Ascending aorta (tissue), 2 donors: Measurements from ENCODE around the gene CETN2. TPM values are rescaled to one million over a fixed set of nuclear protein-coding genes. Genes with fewer than 3 reads are reported as not detected.

ENCODE experiments used
- DNase-seq, 2 donors: peaks; one replicate each; pipeline ENCODE4 v3.0.0-alpha.2; 2019; ENCODE audit warnings: low spot score in 2 of 2
- H3K27ac ChIP-seq, 2 donors: fragments of 200-600 bp; sonication (generic); one replicate each; pipeline ENCODE4 v1.5.1; 2016 to 2017; ENCODE audit warnings: mild to moderate bottlenecking in 1 of 2
- H3K27me3 ChIP-seq: fragments of 200-600 bp; sonication (generic); one replicate; pipeline ENCODE4 v1.5.1; 2017
- H3K36me3 ChIP-seq, 2 donors: fragments of 200-600 bp; sonication (generic); one replicate each; pipeline ENCODE4 v1.5.1; 2016
- H3K4me1 ChIP-seq, 2 donors: fragments of 200-600 bp; sonication (generic); one replicate each; pipeline ENCODE4 v1.5.1; 2016 to 2017; ENCODE audit warnings: mild to moderate bottlenecking in 1 of 2
- H3K4me3 ChIP-seq, 2 donors: fragments of 200-600 bp; sonication (generic); one replicate each; pipeline ENCODE4 v1.5.1; 2016 to 2017; ENCODE audit warnings: mild to moderate bottlenecking in 1 of 2
- H3K9me3 ChIP-seq, 2 donors: fragments of 200-600 bp; sonication (generic); one replicate each; pipeline ENCODE4 v1.5.1; 2016
- CTCF ChIP-seq, 3 experiments: fragments of 200-600 bp in 2 of 3; fragments of 450-650 bp in 1 of 3; sonication (generic) in 2 of 3; IDR thresholded peaks; one replicate each; pipeline ENCODE4 v1.5.1; 2016 to 2019; ENCODE audit warnings: antibody characterized with exemption in 3 of 3, mild to moderate bottlenecking in 1 of 3, moderate library complexity in 1 of 3
- intact Hi-C: fragments of 100-400 bp; cut with DNase I; formaldehyde crosslinking; loops from one replicate; pipeline ENCODE4 v1.15.1; 2023
- total RNA-seq: library from RNA; depleted of rRNA; stranded (reverse); fragments of >200 nt; gene quantifications from one replicate; pipeline ENCODE4 v1.1.0, GENCODE V29; 2016

CETN2 gene
- total RNA-seq, 1 donor from 2014 or later, result 7.8 TPM

DNA sequence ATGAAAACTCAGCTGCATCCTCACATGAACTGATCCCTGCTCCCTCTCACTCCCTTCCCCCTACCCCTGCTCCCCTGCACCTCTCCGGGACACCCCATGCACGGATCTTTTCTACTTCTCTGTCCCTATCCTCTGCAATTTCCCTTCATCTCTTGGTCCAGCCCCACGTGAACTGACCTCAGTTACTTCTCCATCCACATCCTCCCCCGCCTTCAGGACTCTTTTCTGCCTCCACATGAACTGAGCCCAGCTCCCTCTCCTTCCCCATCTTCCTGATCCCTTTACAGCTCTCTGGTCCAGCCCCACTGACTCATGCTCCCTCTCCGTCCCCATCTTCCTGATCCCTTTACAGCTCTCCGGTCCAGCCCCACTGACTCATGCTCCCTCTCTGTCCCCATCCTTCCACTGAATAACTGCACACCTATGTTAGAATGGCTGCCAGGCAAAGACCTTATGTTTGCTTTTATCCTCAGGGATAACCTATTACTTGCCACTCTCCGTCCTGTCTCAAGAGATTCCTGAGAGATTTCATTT, 5.6 kb downstream of the CETN2 start:
- H3K9me3 ChIP-seq, result no peaks in the 10 kb centered on the region
- TF ChIP-seq CTCF (IDR thresholded peaks at IDR 0.05), result no peak
- H3K36me3 ChIP-seq, result peaks cover 0 to 8% of the 10 kb centered on the region in 2 donors
- H3K27ac ChIP-seq, result no peak overlapping the region
- no peaks in the 10 kb centered on the region for H3K4me1 ChIP-seq
- intact Hi-C loops, result no loop called here
- no peak overlapping the region for H3K4me3 ChIP-seq
- no peaks in the 10 kb centered on the region for H3K27me3 ChIP-seq
- DNase-seq, result no peak

DNA sequence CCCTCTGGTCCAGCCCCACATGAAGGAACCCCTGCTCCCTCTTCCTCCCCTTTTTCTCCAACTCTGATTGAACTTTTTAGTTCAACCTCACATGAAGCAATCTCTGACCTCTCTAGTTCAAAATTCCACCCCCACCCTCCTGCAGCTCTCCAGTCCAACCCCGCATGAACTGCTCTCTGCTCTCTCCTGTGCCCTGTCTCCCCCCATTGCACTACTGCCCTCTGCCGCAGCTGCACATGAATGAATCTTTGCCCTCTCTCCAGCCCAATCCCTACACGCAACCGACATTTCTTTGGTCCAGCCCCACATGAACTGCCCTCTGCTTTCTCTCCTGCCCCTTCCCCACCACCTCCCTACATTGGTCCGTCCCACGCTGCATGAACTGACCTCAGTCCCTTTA, 6.9 kb downstream of the CETN2 start:
- DNase-seq, result no peak
- Histone ChIP-seq H3K27me3 (no peaks in the 10 kb centered on the region), H3K4me3 (no peak overlapping the region), H3K4me1 (no peaks in the 10 kb centered on the region), H3K27ac (no peak overlapping the region), H3K36me3 (peaks cover 0 to 8% of the 10 kb centered on the region in 2 donors), H3K9me3 (no peaks in the 10 kb centered on the region)
- intact Hi-C loops, result no loop called here
- no peak for TF ChIP-seq CTCF (IDR thresholded peaks at IDR 0.05)

GRCh38 chrX:152822383-152823086, 8.0 kb downstream of the CETN2 start:
- intact Hi-C loops, result no loop called here
- Histone ChIP-seq H3K9me3 (no peaks in the 10 kb centered on the region), H3K36me3 (no peaks in the 10 kb centered on the region), H3K27ac (no peak overlapping the region), H3K4me1 (no peaks in the 10 kb centered on the region), H3K27me3 (no peaks in the 10 kb centered on the region), H3K4me3 (no peak overlapping the region)
- TF ChIP-seq CTCF (IDR thresholded peaks at IDR 0.05), result no peak
- no peak for DNase-seq

GRCh38 chrX:152821145-152821765, 9.3 kb downstream of the CETN2 start:
- TF ChIP-seq CTCF (IDR thresholded peaks at IDR 0.05), result peak in 1 of 3 experiments; percentile 24
- intact Hi-C loops, result no loop called here
- no peak for DNase-seq
- Histone ChIP-seq H3K9me3 (no peaks in the 10 kb centered on the region), H3K4me3 (no peak overlapping the region), H3K36me3 (no peaks in the 10 kb centered on the region), H3K27me3 (no peaks in the 10 kb centered on the region), H3K27ac (no peak overlapping the region), H3K4me1 (no peaks in the 10 kb centered on the region)

DNA sequence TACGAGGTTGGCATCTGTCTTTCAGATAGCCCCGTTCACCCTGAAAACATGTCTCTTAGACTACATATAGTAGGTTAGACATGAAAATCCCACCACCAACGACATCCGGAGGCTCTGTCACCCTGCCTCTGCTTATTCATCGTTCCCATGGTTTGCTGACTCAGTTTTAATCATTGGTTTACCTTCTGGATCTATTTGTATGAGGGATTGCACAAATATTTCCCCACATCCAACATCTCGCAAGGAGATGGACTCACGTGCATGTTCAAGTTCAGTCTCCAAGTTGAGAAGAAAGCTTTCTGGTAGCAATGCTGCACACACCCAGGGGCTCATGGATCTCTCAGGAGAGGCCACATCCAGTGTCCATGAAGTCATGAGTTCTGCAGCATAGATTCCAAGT, 10.8 kb downstream of the CETN2 start:
- no peak for TF ChIP-seq CTCF (IDR thresholded peaks at IDR 0.05)
- no peak overlapping the region for H3K27ac ChIP-seq
- no peaks in the 10 kb centered on the region for H3K9me3 ChIP-seq
- no peaks in the 10 kb centered on the region for H3K4me1 ChIP-seq
- intact Hi-C loops, result no loop called here
- no peaks in the 10 kb centered on the region for H3K36me3 ChIP-seq
- no peak for DNase-seq
- H3K4me3 ChIP-seq, result no peak overlapping the region
- H3K27me3 ChIP-seq, result no peaks in the 10 kb centered on the region
